Tibial artery (tissue), 4 donors: ENCODE data around the gene SAMD1.

Experiments used
- DNase-seq, 2 donors: peaks; one replicate each; pipeline ENCODE4 v3.0.0-alpha.2; 2019
- H3K27ac ChIP-seq, 2 donors: fragments of 200-600 bp; sonication (generic) in 1 of 2; 1 replicate in 1 of 2; 2 replicates in 1 of 2; pipeline ENCODE4 v1.5.1; 2018 to 2019; ENCODE audit warnings: mild to moderate bottlenecking in 1 of 2
- H3K27me3 ChIP-seq, 2 donors: fragments of 200-600 bp; sonication (generic) in 1 of 2; one replicate each; pipeline versions ENCODE4 v1.5.1 to v1.6.0; 2016 to 2019
- H3K36me3 ChIP-seq, 3 donors: fragments of 200-600 bp; sonication (generic) in 2 of 3; one replicate each; pipeline ENCODE4 v1.5.1; 2016 to 2019; ENCODE audit warnings: mild to moderate bottlenecking in 2 of 3
- H3K4me1 ChIP-seq, 4 donors: fragments of 200-600 bp; sonication (generic) in 2 of 4; 1 replicate in 3 of 4; 2 replicates in 1 of 4; pipeline ENCODE4 v1.5.1; 2016 to 2019
- H3K4me3 ChIP-seq, 2 donors: fragments of 200-600 bp; sonication (generic) in 1 of 2; 1 replicate in 1 of 2; 2 replicates in 1 of 2; pipeline ENCODE4 v1.5.1; 2018 to 2019; ENCODE audit warnings: mild to moderate bottlenecking in 2 of 2
- H3K9me3 ChIP-seq, 3 donors: fragments of 200-600 bp; sonication (generic) in 1 of 3; one replicate each; pipeline ENCODE4 v1.5.1; 2016 to 2019
- intact Hi-C: fragments of 100-400 bp; cut with DNase I; formaldehyde crosslinking; loops from one replicate; pipeline ENCODE4 v1.15.0; 2023; ENCODE audit warnings: low total_unique reads
- TF ChIP-seq, protein P1 (sequence below), 2 experiments: fragments of 200-600 bp in 1 of 2; fragments of 450-650 bp in 1 of 2; IDR thresholded peaks; one replicate each; pipeline ENCODE4 v1.5.1; 2017 to 2019; ENCODE audit warnings: antibody characterized with exemption in 2 of 2, mild to moderate bottlenecking in 1 of 2, moderate library complexity in 1 of 2

SAMD1 gene

DNA sequence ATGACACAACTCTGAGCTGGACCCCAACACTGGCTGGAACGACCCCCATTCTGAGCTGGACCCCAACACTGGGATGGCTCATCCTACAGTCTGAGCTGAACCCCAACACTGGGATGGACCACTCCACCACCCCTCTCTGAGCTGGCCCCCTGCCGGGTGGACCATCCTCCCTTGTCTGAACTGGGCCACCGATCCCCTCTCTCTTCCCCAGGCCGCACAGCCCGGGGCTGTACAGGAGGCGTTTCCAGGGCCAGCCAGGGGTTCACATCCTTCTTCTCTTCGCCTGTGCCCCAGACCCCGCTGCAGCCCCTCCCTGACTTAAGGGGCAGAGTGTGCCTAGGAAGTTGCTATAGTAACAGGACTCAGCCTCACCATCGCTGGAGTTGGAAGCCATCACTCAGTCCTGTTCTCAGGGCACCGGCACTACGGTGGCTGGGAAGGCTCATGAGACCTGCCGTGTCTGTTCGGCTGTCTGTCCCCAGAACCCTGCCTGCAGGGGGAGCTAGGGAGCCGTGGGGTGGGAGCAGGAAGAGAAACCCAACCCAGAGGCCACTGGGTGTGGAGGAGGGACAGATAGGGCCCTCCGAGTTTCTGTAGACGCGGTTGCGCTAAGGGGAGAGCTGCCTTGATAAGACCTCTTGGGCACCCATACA, 23.3 kb upstream of the SAMD1 start:
- intact Hi-C loops, result no loop called here
- H3K4me1 ChIP-seq, result peaks cover 5 to 84% (median 58%) of the 10 kb centered on the region in 4 donors
- peak overlapping the region; percentile 85 to 94 for H3K27ac ChIP-seq
- H3K9me3 ChIP-seq, result no peaks in the 10 kb centered on the region
- H3K27me3 ChIP-seq, result no peaks in the 10 kb centered on the region
- no peak for DNase-seq
- no peak overlapping the region for H3K4me3 ChIP-seq
- H3K36me3 ChIP-seq, result no peaks in the 10 kb centered on the region
- TF ChIP-seq, protein P1, sequence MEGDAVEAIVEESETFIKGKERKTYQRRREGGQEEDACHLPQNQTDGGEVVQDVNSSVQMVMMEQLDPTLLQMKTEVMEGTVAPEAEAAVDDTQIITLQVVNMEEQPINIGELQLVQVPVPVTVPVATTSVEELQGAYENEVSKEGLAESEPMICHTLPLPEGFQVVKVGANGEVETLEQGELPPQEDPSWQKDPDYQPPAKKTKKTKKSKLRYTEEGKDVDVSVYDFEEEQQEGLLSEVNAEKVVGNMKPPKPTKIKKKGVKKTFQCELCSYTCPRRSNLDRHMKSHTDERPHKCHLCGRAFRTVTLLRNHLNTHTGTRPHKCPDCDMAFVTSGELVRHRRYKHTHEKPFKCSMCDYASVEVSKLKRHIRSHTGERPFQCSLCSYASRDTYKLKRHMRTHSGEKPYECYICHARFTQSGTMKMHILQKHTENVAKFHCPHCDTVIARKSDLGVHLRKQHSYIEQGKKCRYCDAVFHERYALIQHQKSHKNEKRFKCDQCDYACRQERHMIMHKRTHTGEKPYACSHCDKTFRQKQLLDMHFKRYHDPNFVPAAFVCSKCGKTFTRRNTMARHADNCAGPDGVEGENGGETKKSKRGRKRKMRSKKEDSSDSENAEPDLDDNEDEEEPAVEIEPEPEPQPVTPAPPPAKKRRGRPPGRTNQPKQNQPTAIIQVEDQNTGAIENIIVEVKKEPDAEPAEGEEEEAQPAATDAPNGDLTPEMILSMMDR (IDR thresholded peaks at IDR 0.05), result no peak

- Histone ChIP-seq H3K27ac (peak overlapping the region; percentile 85 to 94), H3K9me3 (no peaks in the 10 kb centered on the region), H3K4me3 (peak overlapping the region; percentile 29 to 45), H3K4me1 (peaks cover 5 to 87% (median 60%) of the 10 kb centered on the region in 4 donors), H3K27me3 (no peaks in the 10 kb centered on the region), H3K36me3 (no peaks in the 10 kb centered on the region)
- peak; percentile 61 to 86 for DNase-seq
- intact Hi-C loops, result no loop called here
- TF ChIP-seq, protein P1 (IDR thresholded peaks at IDR 0.05), result no peak
These were observed 22.3 kb upstream of the SAMD1 start for GRCh38 chr19:14112809-14113385.

- intact Hi-C loops, result no loop called here
- H3K9me3 ChIP-seq, result no peaks in the 10 kb centered on the region
- TF ChIP-seq, protein P1 (IDR thresholded peaks at IDR 0.05), result no peak
- H3K36me3 ChIP-seq, result peaks cover 0 to 5% (median 0%) of the 10 kb centered on the region in 3 donors
- peak overlapping the region; percentile 85 to 94 for H3K27ac ChIP-seq
- H3K4me3 ChIP-seq, result peak overlapping the region; percentile 29 to 45
- H3K4me1 ChIP-seq, result peaks cover 5 to 93% (median 67%) of the 10 kb centered on the region in 4 donors
- no peak for DNase-seq
- H3K27me3 ChIP-seq, result no peaks in the 10 kb centered on the region
These were observed 21.7 kb upstream of the SAMD1 start for GRCh38 chr19:14112051-14112808.

GRCh38 chr19:14111486-14111885, 20.9 kb upstream of the SAMD1 start:
- intact Hi-C loops, result no loop called here
- Histone ChIP-seq H3K27me3 (no peaks in the 10 kb centered on the region), H3K4me3 (no peak overlapping the region), H3K9me3 (no peaks in the 10 kb centered on the region), H3K36me3 (peaks cover under 1 to 12% (median 5%) of the 10 kb centered on the region in 3 donors), H3K27ac (peak overlapping the region; percentile 85 to 94), H3K4me1 (peaks cover 5 to 97% (median 70%) of the 10 kb centered on the region in 4 donors)
- TF ChIP-seq, protein P1 (IDR thresholded peaks at IDR 0.05), result no peak
- DNase-seq, result no peak

DNA sequence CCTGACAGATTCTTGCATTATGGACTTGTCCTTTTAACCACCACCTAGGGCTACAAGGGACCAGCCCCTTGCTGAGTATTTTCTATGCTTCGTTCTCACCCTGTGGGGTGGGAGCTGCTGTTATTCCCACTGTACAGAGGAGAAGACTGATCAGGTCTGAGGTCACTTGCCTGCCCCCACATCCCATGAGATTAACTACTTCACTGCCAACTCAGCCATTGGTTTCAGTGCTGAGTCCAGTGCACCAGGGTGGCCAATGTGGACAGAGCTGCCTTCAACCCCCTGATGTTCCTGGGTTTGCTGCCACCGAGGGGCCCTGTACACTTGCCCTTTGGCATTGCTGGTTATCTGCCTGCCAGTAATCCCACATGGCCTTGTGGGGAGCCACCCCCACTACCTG, 20.1 kb upstream of the SAMD1 start:
- Histone ChIP-seq H3K9me3 (no peaks in the 10 kb centered on the region), H3K27me3 (no peaks in the 10 kb centered on the region), H3K36me3 (peaks cover 8 to 21% (median 13%) of the 10 kb centered on the region in 3 donors), H3K27ac (peak overlapping the region in 1 of 2 donors; percentile 29), H3K4me3 (no peak overlapping the region), H3K4me1 (peaks cover 5 to 97% (median 62%) of the 10 kb centered on the region in 4 donors)
- no peak for DNase-seq
- intact Hi-C loops, result loop anchor here (1.0 kb wide), 1 partner anchor 12 kb away; no protein-coding TSS in a partner anchor
- TF ChIP-seq, protein P1 (IDR thresholded peaks at IDR 0.05), result no peak
